NCI-H510A treated with DMSO at 0.1 percent for 48 hours (cell line): ENCODE results near the gene CHCHD10.
"Not testable (repeated sequence)": the region's sequence is repeated elsewhere in the genome, so short reads cannot be mapped to it uniquely, and the experiment has no call there.

Experiments
- DNase-seq: peaks from one replicate; lab custom pipeline; 2025; lab: John Stamatoyannopoulos, UW

CHCHD10 gene

GRCh38 chr22:23750367-23750713, 17.4 kb downstream of the CHCHD10 start:
- DNase-seq = no peak

GRCh38 chr22:23749841-23750301, 17.9 kb downstream of the CHCHD10 start:
- DNase-seq = peak; percentile 29

- peak; percentile 8 for DNase-seq
Measured at GRCh38 chr22:23745791-23746190, 22.0 kb downstream of the CHCHD10 start.

GRCh38 chr22:23744485-23744884, 23.3 kb downstream of the CHCHD10 start:
- DNase-seq = no peak

- DNase-seq = no peak
Measured at GRCh38 chr22:23744001-23744400, 23.8 kb downstream of the CHCHD10 start.

GRCh38 chr22:23743303-23743705, 24.5 kb downstream of the CHCHD10 start:
- DNase-seq = no peak

- no peak for DNase-seq
Measured at GRCh38 chr22:23742505-23743264, 25.1 kb downstream of the CHCHD10 start.

GRCh38 chr22:23737696-23738095, 30.1 kb downstream of the CHCHD10 start:
- no peak for DNase-seq

GRCh38 chr22:23728108-23728507, 39.7 kb downstream of the CHCHD10 start:
- not testable (repeated sequence) for DNase-seq

- DNase-seq = no peak
Measured at GRCh38 chr22:23722724-23723123, 45.0 kb downstream of the CHCHD10 start.

GRCh38 chr22:23722160-23722559, 45.6 kb downstream of the CHCHD10 start:
- no peak for DNase-seq

GRCh38 chr22:23720855-23721254, 46.9 kb downstream of the CHCHD10 start:
- no peak for DNase-seq

- no peak for DNase-seq
Measured at GRCh38 chr22:23718371-23719165, 49.2 kb downstream of the CHCHD10 start.

- peak; percentile 59 for DNase-seq
Measured at GRCh38 chr22:23716811-23717801, 50.7 kb downstream of the CHCHD10 start.
